WERI-Rb-1 (cell line): ENCODE measurements around the gene MAL.

ENCODE experiments used
- DNase-seq: peaks from one replicate; pipeline ENCODE4 v3.0.0-alpha.2; 2020
- H3K27ac ChIP-seq: fragments of 250-450 bp; sonication (Bioruptor Pico); 2 replicates; pipeline ENCODE4 v1.5.1; 2020; ENCODE audit warnings: mild to moderate bottlenecking, moderate library complexity
- H3K27me3 ChIP-seq: fragments of 250-450 bp; sonication (Bioruptor Pico); 2 replicates; pipeline ENCODE4 v1.5.1; 2021; ENCODE audit warnings: mild to moderate bottlenecking, low read depth, moderate library complexity; ENCODE audit not compliant: insufficient read depth, severe bottlenecking
- H3K36me3 ChIP-seq: fragments of 250-450 bp; sonication (Bioruptor Pico); 2 replicates; pipeline ENCODE4 v1.5.1; 2020; ENCODE audit warnings: mild to moderate bottlenecking, moderate library complexity
- H3K4me3 ChIP-seq: 2 replicates; pipeline ENCODE4 v1.5.1; 2011; ENCODE audit warnings: low read depth, mild to moderate bottlenecking, control low read depth, low read length
- H3K9me3 ChIP-seq: fragments of 250-450 bp; sonication (Bioruptor Pico); 2 replicates; pipeline ENCODE4 v1.5.1; 2021; ENCODE audit warnings: mild to moderate bottlenecking, moderate library complexity; ENCODE audit not compliant: severe bottlenecking
- CTCF ChIP-seq: IDR thresholded peaks from 2 replicates; pipeline ENCODE4 v1.5.1; 2011; ENCODE audit warnings: low read depth, mild to moderate bottlenecking, control low read depth, inconsistent platforms, low read length

MAL gene

GRCh38 chr2:95077861-95078603, 52.5 kb downstream of the MAL start:
- Histone ChIP-seq H3K27ac (peak overlapping the region; percentile 89), H3K9me3 (no peaks in the 10 kb centered on the region), H3K4me3 (peak overlapping the region; percentile 66), H3K27me3 (no peaks in the 10 kb centered on the region), H3K36me3 (no peaks in the 10 kb centered on the region)
- DNase-seq: peak; percentile 84
- TF ChIP-seq CTCF: no peak

- no peak for DNase-seq
- no peak for TF ChIP-seq CTCF
- no peaks in the 10 kb centered on the region for H3K9me3 ChIP-seq
- no peaks in the 10 kb centered on the region for H3K36me3 ChIP-seq
- no peak overlapping the region for H3K4me3 ChIP-seq
- peak overlapping the region; percentile 89 for H3K27ac ChIP-seq
- H3K27me3 ChIP-seq: no peaks in the 10 kb centered on the region
Measured at GRCh38 chr2:95079199-95079683, 53.7 kb downstream of the MAL start.

GRCh38 chr2:95082477-95082876, 57.0 kb downstream of the MAL start:
- DNase-seq: no peak
- peaks cover 18% of the 10 kb centered on the region for H3K36me3 ChIP-seq
- H3K9me3 ChIP-seq: no peaks in the 10 kb centered on the region
- no peaks in the 10 kb centered on the region for H3K27me3 ChIP-seq
- no peak overlapping the region for H3K4me3 ChIP-seq
- no peak overlapping the region for H3K27ac ChIP-seq
- TF ChIP-seq CTCF: no peak

- no peak overlapping the region for H3K4me3 ChIP-seq
- H3K27ac ChIP-seq: no peak overlapping the region
- no peak for TF ChIP-seq CTCF
- DNase-seq: no peak
- no peaks in the 10 kb centered on the region for H3K9me3 ChIP-seq
- peaks cover 33% of the 10 kb centered on the region for H3K36me3 ChIP-seq
- no peaks in the 10 kb centered on the region for H3K27me3 ChIP-seq
Measured at GRCh38 chr2:95086017-95086416, 60.5 kb downstream of the MAL start.

GRCh38 chr2:95087379-95087778, 61.9 kb downstream of the MAL start:
- Histone ChIP-seq H3K36me3 (peaks cover 42% of the 10 kb centered on the region), H3K4me3 (no peak overlapping the region), H3K27ac (no peak overlapping the region), H3K9me3 (no peaks in the 10 kb centered on the region), H3K27me3 (no peaks in the 10 kb centered on the region)
- TF ChIP-seq CTCF: no peak
- no peak for DNase-seq
